Common myeloid progenitor, CD34-positive (primary cell): ENCODE measurements around the gene CABP1.

Source experiments
- CTCF ChIA-PET: fragments of 350-600 bp; sonication (Branson Sonifier 250); formaldehyde crosslinking; loops from one replicate; lab custom pipeline; 2021; ENCODE audit warnings: antibody characterized with exemption; lab: Charles Lee
- POLR2A ChIA-PET: fragments of 350-600 bp; sonication (Branson Sonifier 250); formaldehyde crosslinking; loops from one replicate; lab custom pipeline; 2021; ENCODE audit warnings: antibody characterized with exemption; lab: Charles Lee
- DNase-seq, 3 donors: peaks; one replicate each; pipeline versions ENCODE4 v3.0.0 to v3.0.0-alpha.2; 2013
- H3K27ac ChIP-seq, 2 experiments: 1 replicate in 1 of 2; 2 replicates in 1 of 2; pipeline ENCODE4 v1.7.0; 2013; ENCODE audit warnings: inconsistent platforms in 2 of 2, low read length in 2 of 2, mild to moderate bottlenecking in 2 of 2, low read depth in 1 of 2, moderate library complexity in 1 of 2; ENCODE audit not compliant: severe bottlenecking in 2 of 2, insufficient read depth in 1 of 2, poor library complexity in 1 of 2
- H3K27me3 ChIP-seq, 5 experiments: replicated peaks in 2 of 5; 1 replicate in 3 of 5; 2 replicates in 2 of 5; pipeline versions ENCODE4 v1.6.1 to v1.7.0; 2013; ENCODE audit warnings: low read length in 4 of 5, mild to moderate bottlenecking in 2 of 5, moderate library complexity in 2 of 5, inconsistent platforms in 1 of 5; ENCODE audit not compliant: insufficient read depth in 5 of 5, control insufficient read depth in 4 of 5
- H3K36me3 ChIP-seq, 4 experiments: 1 replicate in 2 of 4; 2 replicates in 2 of 4; pipeline versions ENCODE4 v1.6.1 to v1.7.0; 2013; ENCODE audit warnings: low read length in 3 of 4, control low read depth in 1 of 4, mild to moderate bottlenecking in 1 of 4; ENCODE audit not compliant: control insufficient read depth in 4 of 4, insufficient read depth in 4 of 4
- H3K4me1 ChIP-seq, 4 experiments: 1 replicate in 3 of 4; 2 replicates in 1 of 4; pipeline versions ENCODE4 v1.6.1 to v1.7.1; 2013; ENCODE audit warnings: low read length in 3 of 4, mild to moderate bottlenecking in 3 of 4, control low read depth in 1 of 4, inconsistent platforms in 1 of 4, moderate library complexity in 1 of 4; ENCODE audit not compliant: control insufficient read depth in 4 of 4, insufficient read depth in 4 of 4; ENCODE audit errors: control extremely low read depth in 1 of 4
- H3K4me3 ChIP-seq, 7 experiments: 1 replicate in 4 of 7; 2 replicates in 3 of 7; pipeline versions ENCODE4 v1.5.1 to v1.7.0; 2013; ENCODE audit warnings: mild to moderate bottlenecking in 7 of 7, low read length in 6 of 7, moderate library complexity in 6 of 7, inconsistent platforms in 2 of 7, low read depth in 2 of 7, control low read depth in 1 of 7; ENCODE audit not compliant: insufficient read depth in 4 of 7, control insufficient read depth in 1 of 7; ENCODE audit errors: extremely low read depth in 1 of 7
- H3K9me3 ChIP-seq, 5 experiments: 1 replicate in 4 of 5; 2 replicates in 1 of 5; pipeline versions ENCODE4 v1.6.1 to v1.7.1; 2013; ENCODE audit warnings: low read length in 4 of 5, mild to moderate bottlenecking in 2 of 5, inconsistent platforms in 1 of 5, low read depth in 1 of 5, moderate library complexity in 1 of 5; ENCODE audit not compliant: control insufficient read depth in 4 of 5, insufficient read depth in 2 of 5; ENCODE audit errors: control extremely low read depth in 1 of 5
- WGBS: methylation state at CpG from one replicate; pipeline ENCODE4 v1.1.5; 2013; ENCODE audit not compliant: insufficient coverage; 5-methylcytosine and 5-hydroxymethylcytosine counted together

CABP1 gene

DNA sequence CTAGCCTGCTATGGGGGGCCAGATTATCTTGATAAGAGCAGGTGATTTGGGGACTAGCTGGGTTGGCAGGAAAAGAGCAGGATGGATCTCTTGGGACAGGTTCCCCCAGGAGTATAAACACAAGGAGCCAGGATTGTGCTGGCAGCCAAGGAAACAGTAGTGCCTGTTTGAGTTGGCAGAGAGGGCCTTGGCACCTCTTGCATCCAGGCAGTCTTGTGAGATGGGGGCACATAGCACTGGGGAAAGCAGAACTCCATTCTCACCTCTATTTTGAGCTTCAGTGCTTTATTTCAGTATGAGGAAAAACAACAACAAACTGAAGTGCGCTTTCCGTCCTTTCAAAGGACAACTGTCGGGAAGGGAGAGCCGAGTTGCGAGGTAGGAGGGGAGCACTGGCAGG is 60.5 kb downstream of the CABP1 start:
- Histone ChIP-seq H3K27me3 (no peaks in the 10 kb centered on the region), H3K36me3 (peaks cover 14 to 80% (median 63%) of the 10 kb centered on the region in 4 experiments), H3K4me3 (no peak overlapping the region), H3K9me3 (no peaks in the 10 kb centered on the region), H3K4me1 (peaks cover 0 to 13% (median 9%) of the 10 kb centered on the region in 4 experiments), H3K27ac (no peak overlapping the region)
- ChIA-PET POLR2A (no interaction called here), CTCF (interaction anchor here (1.1 to 4.0 kb wide), 10 partner anchors 9 to 118 kb away, joined by 3 to 30 read pairs (median 3); partner anchors contain the start of gene UNC119B)
- no peak for DNase-seq
- 100% methylated on average over 5 of the region's 5 CpGs for WGBS

DNA sequence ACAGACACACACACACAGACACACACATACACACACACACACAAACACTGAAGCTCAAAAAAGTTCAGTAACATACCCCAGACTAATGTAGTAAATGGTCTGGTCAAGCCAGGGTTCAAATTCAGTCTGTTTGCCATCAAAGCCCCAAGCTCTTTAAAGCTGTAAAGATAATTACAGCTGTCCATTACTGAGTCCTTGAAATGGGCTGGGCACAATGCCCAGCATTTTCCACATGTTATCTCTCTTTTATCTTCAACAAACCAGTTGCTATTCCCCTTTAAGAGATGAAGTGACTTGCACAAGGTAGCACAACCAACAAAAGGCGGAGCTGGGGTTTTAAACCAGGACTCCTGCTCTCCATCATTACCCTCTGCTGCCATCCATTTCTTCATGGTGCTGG is 62.2 kb downstream of the CABP1 start:
- H3K9me3 ChIP-seq, result no peaks in the 10 kb centered on the region
- no peak for DNase-seq
- ChIA-PET CTCF (interaction anchor here (1.0 to 1.4 kb wide), 6 partner anchors 7 to 77 kb away, joined by 3 to 5 read pairs (median 4); partner anchors contain the start of gene UNC119B), POLR2A (interaction anchor here (1.3 kb wide), 1 partner anchor 16 kb away, joined by 4 read pairs; the partner anchor contains the start of gene MLEC)
- H3K4me3 ChIP-seq, result no peak overlapping the region
- peaks cover 0 to 12% (median 9%) of the 10 kb centered on the region in 4 experiments for H3K4me1 ChIP-seq
- H3K36me3 ChIP-seq, result peaks cover 4 to 62% (median 49%) of the 10 kb centered on the region in 4 experiments
- H3K27me3 ChIP-seq, result no peaks in the 10 kb centered on the region
- WGBS, result 92% methylated on average over 1 of the region's 1 CpG
- H3K27ac ChIP-seq, result no peak overlapping the region

DNA sequence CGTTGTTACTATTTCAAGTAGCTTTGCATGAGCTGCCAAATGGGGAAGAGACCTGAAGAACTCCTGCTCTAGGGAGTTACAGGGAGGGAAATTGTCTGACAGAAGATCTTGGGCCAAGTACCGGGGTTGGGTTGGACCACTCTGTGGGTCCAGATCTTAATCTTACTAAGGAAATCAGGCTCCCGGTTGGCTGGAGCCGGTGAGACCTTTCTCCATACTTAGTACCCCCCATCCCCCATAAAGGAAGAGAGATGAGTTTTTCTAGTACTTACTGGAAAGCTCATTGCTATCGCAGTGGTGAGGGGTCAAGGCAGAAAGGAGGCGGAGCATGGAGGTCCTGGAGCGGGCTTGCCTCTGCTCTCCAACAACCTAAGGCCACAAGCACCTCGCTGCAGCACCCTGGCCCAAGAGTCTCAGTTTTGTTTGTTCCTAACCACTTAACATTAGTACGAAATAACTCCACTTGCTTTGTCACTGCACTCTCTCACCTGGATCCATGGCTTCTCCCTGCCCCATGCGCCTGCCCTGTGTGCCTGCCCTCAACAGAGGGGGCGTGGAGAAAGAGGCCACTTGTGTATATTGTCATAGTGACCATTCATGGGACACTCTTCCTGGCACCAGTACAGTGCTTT is 63.0 kb downstream of the CABP1 start:
- Histone ChIP-seq H3K4me1 (peaks cover 0 to 5% (median 5%) of the 10 kb centered on the region in 4 experiments), H3K27ac (no peak overlapping the region), H3K4me3 (no peak overlapping the region), H3K27me3 (no peaks in the 10 kb centered on the region), H3K36me3 (peaks cover 3 to 55% (median 45%) of the 10 kb centered on the region in 4 experiments), H3K9me3 (no peaks in the 10 kb centered on the region)
- 91% methylated on average over 8 of the region's 11 CpGs for WGBS
- POLR2A ChIA-PET, result interaction anchor here (1.3 kb wide), 1 partner anchor 17 kb away, joined by 4 read pairs; the partner anchor contains the start of gene MLEC
- no peak for DNase-seq
- CTCF ChIA-PET, result interaction anchor here (1.1 to 1.4 kb wide), 2 partner anchors 11 to 54 kb away, joined by 3 to 4 read pairs; no protein-coding TSS in a partner anchor

DNA sequence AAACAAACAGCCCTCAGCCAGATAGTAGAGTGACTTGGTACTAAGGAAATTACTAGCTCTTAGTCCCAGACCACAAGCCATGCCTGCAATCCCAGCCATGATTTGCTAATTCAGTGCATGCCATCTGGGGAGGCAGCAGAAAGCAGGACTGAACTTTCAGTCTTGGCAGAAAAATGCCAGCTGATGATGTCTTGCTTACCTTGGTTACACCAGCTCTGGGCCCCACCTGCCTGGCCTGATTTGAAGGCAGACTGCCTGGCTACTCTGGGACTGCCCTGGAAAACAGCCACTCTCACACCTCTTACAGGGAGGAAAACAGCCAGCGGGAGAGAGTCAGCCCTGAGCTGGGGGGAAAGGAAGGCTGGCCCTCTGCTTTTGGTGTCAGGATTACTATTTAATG is 65.2 kb downstream of the CABP1 start:
- H3K27ac ChIP-seq, result no peak overlapping the region
- ChIA-PET CTCF (interaction anchor here (0.6 to 1.3 kb wide), 3 partner anchors 56 to 73 kb away, joined by 3 to 4 read pairs (median 3); no protein-coding TSS in a partner anchor), POLR2A (interaction anchor here (0.5 to 1.0 kb wide), 2 partner anchors 11 to 20 kb away, joined by 3 read pairs; no protein-coding TSS in a partner anchor)
- peaks cover 3 to 37% (median 28%) of the 10 kb centered on the region in 4 experiments for H3K36me3 ChIP-seq
- WGBS, result no CpG with 5 or more reads among the region's 1 CpG
- no peaks in the 10 kb centered on the region for H3K9me3 ChIP-seq
- DNase-seq, result no peak
- H3K27me3 ChIP-seq, result no peaks in the 10 kb centered on the region
- no peak overlapping the region for H3K4me3 ChIP-seq
- peaks cover 0 to 6% (median 6%) of the 10 kb centered on the region in 4 experiments for H3K4me1 ChIP-seq

DNA sequence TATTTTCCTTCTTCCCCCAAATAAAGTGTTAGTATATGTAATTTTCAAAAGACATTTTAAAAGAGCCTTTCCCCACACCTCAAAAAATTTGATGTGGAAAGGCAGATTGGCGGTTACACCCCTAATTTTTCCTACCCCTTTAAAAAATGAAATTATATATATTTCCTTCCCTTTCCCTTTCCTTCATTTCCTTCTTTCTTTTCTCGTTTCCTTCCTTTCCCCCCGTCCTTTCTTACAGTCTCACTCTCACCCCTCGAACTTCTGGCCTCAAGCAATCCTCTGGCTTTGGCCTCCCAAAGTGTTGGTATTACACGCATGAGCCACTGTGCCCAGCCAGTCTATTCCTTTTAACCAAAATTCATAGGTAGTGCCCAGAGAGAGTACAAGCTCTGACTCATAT is 65.6 kb downstream of the CABP1 start:
- no peak for DNase-seq
- peaks cover 3 to 33% (median 24%) of the 10 kb centered on the region in 4 experiments for H3K36me3 ChIP-seq
- no peak overlapping the region for H3K4me3 ChIP-seq
- POLR2A ChIA-PET, result interaction anchor here (1.0 kb wide), 1 partner anchor 20 kb away, joined by 3 read pairs; no protein-coding TSS in a partner anchor
- H3K27ac ChIP-seq, result no peak overlapping the region
- H3K9me3 ChIP-seq, result no peaks in the 10 kb centered on the region
- H3K4me1 ChIP-seq, result peaks cover 0 to 9% (median 8%) of the 10 kb centered on the region in 4 experiments
- no peaks in the 10 kb centered on the region for H3K27me3 ChIP-seq
- WGBS, result 90% methylated on average over 2 of the region's 5 CpGs
- CTCF ChIA-PET, result interaction anchor here (0.6 to 1.3 kb wide), 3 partner anchors 12 to 73 kb away, joined by 3 read pairs; no protein-coding TSS in a partner anchor

DNA sequence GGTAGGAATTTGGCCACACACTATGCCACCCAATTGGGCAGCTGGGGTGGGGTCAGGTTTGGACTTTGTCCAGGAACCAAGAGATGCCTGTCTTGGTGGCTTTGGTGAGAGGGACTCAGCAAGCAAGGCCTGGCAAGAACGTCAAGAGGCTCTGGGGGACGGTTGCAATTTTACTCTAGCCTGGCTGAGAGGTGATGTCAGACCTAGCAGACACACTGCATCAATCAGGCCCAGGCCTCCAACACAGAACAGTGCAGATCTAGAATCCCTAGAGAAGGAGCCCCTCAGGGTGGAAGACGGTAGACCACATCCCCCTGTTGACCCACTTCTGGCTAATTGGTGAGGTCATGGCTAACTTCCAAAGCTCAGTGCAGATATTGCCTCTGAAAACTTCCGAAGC is 68.2 kb downstream of the CABP1 start:
- 98% methylated on average over 4 of the region's 4 CpGs for WGBS
- peaks cover 0 to 15% (median 9%) of the 10 kb centered on the region in 4 experiments for H3K36me3 ChIP-seq
- DNase-seq, result no peak
- CTCF ChIA-PET, result interaction anchor here (1.4 to 5.8 kb wide), 4 partner anchors 10 to 126 kb away, joined by 4 to 47 read pairs (median 19); no protein-coding TSS in a partner anchor
- peaks cover 0 to 25% (median 18%) of the 10 kb centered on the region in 4 experiments for H3K4me1 ChIP-seq
- H3K9me3 ChIP-seq, result no peaks in the 10 kb centered on the region
- POLR2A ChIA-PET, result interaction anchor here (1.4 kb wide), 1 partner anchor 10 kb away, joined by 5 read pairs; no protein-coding TSS in a partner anchor
- no peak overlapping the region for H3K4me3 ChIP-seq
- H3K27ac ChIP-seq, result no peak overlapping the region
- no peaks in the 10 kb centered on the region for H3K27me3 ChIP-seq
